HG02870 (cell line): Measurements from ENCODE around the gene MRPL40.

Source experiments
- ATAC-seq: cut with Tn5 transposase; IDR thresholded peaks from one replicate; pipeline ENCODE4 v1.9.1; 2021; ENCODE audit warnings: mild to moderate bottlenecking, moderate library complexity; ENCODE audit not compliant: unreplicated experiment

The MRPL40 gene

GRCh38 chr22:19460036-19460435 is 27.7 kb downstream of the MRPL40 start:
- no peak for ATAC-seq

GRCh38 chr22:19461506-19461905 is 29.2 kb downstream of the MRPL40 start:
- ATAC-seq, result no peak

GRCh38 chr22:19463008-19463407 is 30.7 kb downstream of the MRPL40 start:
- ATAC-seq, result no peak

- no peak for ATAC-seq
Observed at GRCh38 chr22:19463491-19464469, 31.4 kb downstream of the MRPL40 start.

- no peak for ATAC-seq
Observed at GRCh38 chr22:19464546-19464945, 32.2 kb downstream of the MRPL40 start.

GRCh38 chr22:19464975-19465374 is 32.6 kb downstream of the MRPL40 start:
- ATAC-seq, result no peak

GRCh38 chr22:19466126-19466716 is 33.9 kb downstream of the MRPL40 start:
- ATAC-seq, result no peak

- no peak for ATAC-seq
Observed at GRCh38 chr22:19466848-19467752, 34.8 kb downstream of the MRPL40 start.

- ATAC-seq, result no peak
Observed at GRCh38 chr22:19467912-19468311, 35.6 kb downstream of the MRPL40 start.

- no peak for ATAC-seq
Observed at GRCh38 chr22:19469421-19469820, 37.1 kb downstream of the MRPL40 start.

GRCh38 chr22:19470010-19470409 is 37.7 kb downstream of the MRPL40 start:
- no peak for ATAC-seq

- ATAC-seq, result no peak
Observed at GRCh38 chr22:19471572-19471971, 39.2 kb downstream of the MRPL40 start.

GRCh38 chr22:19472233-19472632 is 39.9 kb downstream of the MRPL40 start:
- ATAC-seq, result no peak

- no peak for ATAC-seq
Observed at GRCh38 chr22:19473578-19473977, 41.2 kb downstream of the MRPL40 start.

GRCh38 chr22:19476023-19476422 is 43.7 kb downstream of the MRPL40 start:
- ATAC-seq, result no peak

GRCh38 chr22:19477321-19478044 is 45.1 kb downstream of the MRPL40 start:
- no peak for ATAC-seq

GRCh38 chr22:19478045-19478900 is 45.9 kb downstream of the MRPL40 start:
- ATAC-seq, result no peak

GRCh38 chr22:19478901-19479354 is 46.6 kb downstream of the MRPL40 start, which contains the start of gene UFD1:
Gene UFD1 (minus strand): TSS chr22:19479193. CDS start chr22:19479085, 108 bp downstream.
- peak; percentile 47 for ATAC-seq
